ELF-1 (cell line): ENCODE results near the gene C2CD5.

Experiments
- DNase-seq: peaks from one replicate; pipeline ENCODE4 v3.0.0-alpha.2; 2016; ENCODE audit warnings: low read depth, low spot score

C2CD5 gene

DNA sequence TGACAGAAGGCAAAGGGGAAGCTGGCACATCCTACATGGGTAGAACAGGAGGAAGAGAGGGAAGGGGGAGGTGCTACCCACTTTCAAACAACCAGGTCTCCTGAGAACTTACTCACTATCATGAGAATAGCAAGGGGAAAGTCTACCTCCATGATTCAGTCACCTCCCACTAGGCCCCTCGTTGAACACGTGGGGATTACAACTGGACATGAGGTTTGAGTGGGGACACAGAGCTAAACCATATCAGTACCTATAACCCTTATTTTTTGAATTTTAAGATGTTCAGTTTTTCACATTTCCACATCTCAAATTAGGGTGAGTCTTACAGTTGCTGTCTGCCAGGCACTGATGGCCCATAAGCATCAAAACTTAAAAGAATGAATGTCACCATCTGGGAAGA, 129.6 kb downstream of the C2CD5 start:
- DNase-seq, result no peak

GRCh38 chr12:22413592-22413991, 130.8 kb downstream of the C2CD5 start:
- no peak for DNase-seq

DNA sequence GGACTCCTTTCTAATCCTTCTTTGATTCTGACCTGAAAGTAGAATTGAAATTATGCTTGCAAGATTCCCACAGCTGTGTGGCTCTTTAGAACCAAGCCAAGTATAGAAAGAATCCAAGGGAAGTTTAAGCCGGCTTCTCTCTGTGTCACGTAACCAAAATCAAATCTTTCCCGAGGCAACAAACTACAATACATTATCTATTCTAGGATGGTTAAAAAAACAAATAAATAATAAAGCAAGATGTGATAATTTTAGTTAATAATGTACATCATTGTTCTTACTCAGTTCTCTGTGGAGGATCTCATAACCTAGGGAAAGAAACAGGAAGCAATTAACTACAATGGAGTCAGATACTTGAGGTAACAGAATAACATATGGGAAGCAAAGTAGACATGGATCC, 131.8 kb downstream of the C2CD5 start:
- no peak for DNase-seq

DNA sequence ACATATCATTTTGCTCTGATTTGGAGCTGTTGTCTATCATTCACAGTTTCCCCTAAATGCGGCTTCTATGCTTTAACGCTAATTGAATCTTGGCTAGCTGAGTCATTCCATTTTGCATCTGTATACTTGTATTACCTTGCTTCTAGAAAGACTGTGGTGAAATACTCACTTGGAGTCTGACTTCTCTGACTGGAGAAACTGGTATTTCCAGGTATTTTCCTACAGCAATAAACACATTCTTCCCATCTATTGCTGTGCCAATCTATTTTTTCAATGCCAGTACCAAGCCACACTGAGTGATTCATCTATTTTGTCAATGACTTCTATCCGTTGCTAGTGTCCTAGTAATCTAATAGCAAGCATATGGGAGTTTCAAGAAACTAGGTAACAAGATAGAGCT, 133.9 kb downstream of the C2CD5 start:
- no peak for DNase-seq

GRCh38 chr12:22409377-22410164, 134.8 kb downstream of the C2CD5 start:
- no peak for DNase-seq

DNA sequence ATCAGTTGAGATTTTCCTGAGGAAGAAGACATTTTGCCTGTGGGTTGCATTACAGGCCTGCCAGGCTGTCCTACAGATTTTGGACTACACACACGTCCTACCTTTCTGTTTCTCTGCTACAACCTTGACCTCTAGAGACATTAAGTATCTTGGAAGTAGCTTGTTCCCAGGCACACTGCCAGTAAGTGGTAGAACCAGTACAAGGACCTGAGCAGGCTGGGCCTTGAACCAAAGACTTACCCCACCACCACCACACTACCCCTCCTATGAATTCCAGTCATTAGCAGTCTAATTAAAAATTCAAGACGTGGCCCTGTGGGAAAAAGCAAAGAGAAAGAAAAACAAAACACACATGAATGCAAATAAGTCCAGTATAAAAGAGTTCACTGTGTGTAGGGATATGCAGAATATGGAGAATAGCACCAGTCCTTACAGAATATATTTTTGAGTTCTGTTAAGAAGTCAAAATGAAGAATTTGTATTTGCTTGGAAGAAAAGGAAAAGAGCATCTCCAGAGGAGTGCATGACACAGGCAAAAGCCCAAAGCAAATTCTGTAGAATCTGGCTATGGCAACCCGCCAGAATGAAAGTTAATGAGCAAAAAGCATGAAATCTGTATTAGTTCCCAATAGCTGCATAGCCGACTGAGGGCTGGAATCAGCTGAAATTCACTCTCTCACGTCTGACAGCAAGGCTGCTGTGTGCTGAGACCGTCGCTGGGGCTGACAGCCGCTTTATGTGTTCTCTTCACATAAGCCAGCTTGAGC, 135.5 kb downstream of the C2CD5 start:
- DNase-seq, result no peak

DNA sequence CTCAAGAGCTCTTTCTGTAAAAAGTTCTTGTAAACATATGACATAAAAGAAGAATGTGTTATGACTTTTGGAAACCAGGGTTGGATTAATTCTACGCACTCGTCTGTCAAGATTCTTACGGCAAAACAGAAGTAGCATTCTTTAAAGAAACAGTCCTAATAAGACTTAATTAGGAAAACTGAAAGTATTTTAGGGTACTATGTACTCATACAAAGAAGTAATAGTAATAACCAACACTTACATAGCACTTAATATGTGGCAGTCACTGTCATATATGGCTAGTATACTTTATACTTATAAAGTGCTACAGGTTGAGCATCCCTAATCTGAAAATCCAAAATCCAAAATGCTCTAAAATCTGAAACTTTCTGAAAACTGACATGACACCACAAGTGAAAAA, 136.9 kb downstream of the C2CD5 start:
- DNase-seq, result no peak

DNA sequence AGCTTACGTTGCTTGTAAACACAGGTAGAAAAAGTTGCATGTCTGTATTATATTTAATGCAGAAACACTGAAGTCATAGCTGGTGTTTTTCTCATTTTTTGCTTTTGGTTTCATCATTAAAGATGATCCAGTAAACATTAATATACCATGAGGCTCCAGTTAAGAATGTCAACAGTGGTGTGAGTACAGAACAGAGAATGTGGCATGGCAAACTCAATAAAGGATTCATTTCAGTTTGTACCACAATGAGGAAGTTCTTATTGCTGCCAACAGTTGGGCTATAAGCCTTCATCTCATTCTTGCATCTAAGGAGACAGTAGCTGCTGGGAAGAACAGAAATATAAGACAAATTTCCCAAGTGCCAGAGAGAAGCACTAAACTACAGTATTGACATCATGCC, 137.7 kb downstream of the C2CD5 start:
- DNase-seq, result no peak

GRCh38 chr12:22399464-22400180, 144.7 kb downstream of the C2CD5 start:
- DNase-seq, result no peak
